HAP-1 (cell line): ENCODE data around the gene PRPSAP2.
A peak's percentile ranks its signal among the peaks of the same experiment; 100 is the strongest.
"Not testable (repeated sequence)": the region's sequence is repeated elsewhere in the genome, so short reads cannot be mapped to it uniquely, and the experiment has no call there.

ENCODE experiments used
- DNase-seq, 2 experiments: peaks; one replicate each; pipeline ENCODE4 v3.0.0-alpha.2; 2016 to 2020; ENCODE audit warnings: low spot score in 2 of 2
- H3K27me3 ChIP-seq: fragments of 250-450 bp; sonication (Bioruptor Pico); 2 replicates; pipeline ENCODE4 v1.5.1; 2020; ENCODE audit warnings: low read depth, mild to moderate bottlenecking, moderate library complexity
- H3K36me3 ChIP-seq: fragments of 250-450 bp; sonication (Bioruptor Pico); replicated peaks from 2 replicates; pipeline ENCODE4 v1.5.1; 2020; ENCODE audit warnings: mild to moderate bottlenecking
- H3K4me1 ChIP-seq: fragments of 250-450 bp; sonication (Bioruptor Pico); 2 replicates; pipeline ENCODE4 v1.5.1; 2020; ENCODE audit warnings: mild to moderate bottlenecking
- H3K4me3 ChIP-seq: fragments of 250-450 bp; sonication (Bioruptor Pico); 2 replicates; pipeline ENCODE4 v1.5.1; 2020; ENCODE audit warnings: mild to moderate bottlenecking, moderate library complexity
- H3K9me3 ChIP-seq: fragments of 250-450 bp; sonication (Bioruptor Pico); 2 replicates; pipeline ENCODE4 v1.5.1; 2020; ENCODE audit warnings: mild to moderate bottlenecking, moderate library complexity
- in situ Hi-C: fragments of 300-500 bp; cut with MboI; formaldehyde crosslinking; loops from 3 replicates; pipeline ENCODE4 v1.14.3; 2020; ENCODE audit warnings: low sequenced_read_pairs, inconsistent platforms, mixed read lengths

Gene PRPSAP2

DNA sequence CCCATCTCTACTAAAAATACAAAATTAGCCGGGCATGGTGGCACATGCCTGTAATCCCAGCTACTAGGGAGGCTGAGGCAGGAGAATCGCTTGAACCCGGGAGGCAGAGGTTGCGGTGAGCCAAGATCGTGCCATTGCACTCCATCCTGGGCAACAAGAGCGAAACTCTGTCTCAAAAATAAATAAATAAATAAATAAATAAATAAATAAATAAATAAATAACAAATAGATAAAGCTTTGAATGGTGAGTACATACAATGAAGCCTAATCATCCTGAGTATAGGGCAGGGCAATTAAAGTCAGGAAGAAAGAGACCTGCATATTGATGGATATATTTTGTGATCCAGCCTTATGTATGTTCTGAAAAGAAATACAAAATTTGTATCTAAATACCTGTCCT lies 98.1 kb downstream of the PRPSAP2 start:
- in situ Hi-C loops, H3K36me3 ChIP-seq, H3K4me3 ChIP-seq, DNase-seq, H3K27me3 ChIP-seq, H3K4me1 ChIP-seq, H3K9me3 ChIP-seq: not testable (repeated sequence)

DNA sequence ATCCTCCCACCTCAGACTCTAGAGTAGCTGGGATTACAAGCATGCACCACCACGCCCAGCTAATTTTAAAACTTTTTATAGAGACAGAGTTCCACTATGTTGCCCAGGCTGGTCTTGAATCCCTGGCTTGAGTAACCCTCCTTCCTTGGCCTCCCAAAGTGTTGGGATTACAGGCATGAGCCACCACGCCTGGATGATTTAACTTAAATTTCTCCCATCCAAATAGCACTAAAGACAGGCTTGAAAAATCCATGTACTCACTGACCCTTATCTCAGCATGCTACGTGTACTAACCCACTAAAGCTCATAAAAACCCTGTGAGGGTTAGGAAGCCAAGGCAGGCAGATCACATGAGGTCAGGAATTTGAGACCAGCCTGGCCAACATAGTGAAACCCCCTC lies 98.7 kb downstream of the PRPSAP2 start:
- in situ Hi-C loops: no loop called here
- DNase-seq: no peak
- Histone ChIP-seq H3K27me3 (no peaks in the 10 kb centered on the region), H3K4me1 (no peaks in the 10 kb centered on the region), H3K9me3 (no peaks in the 10 kb centered on the region), H3K4me3 (no peak overlapping the region), H3K36me3 (no peaks in the 10 kb centered on the region)

DNA sequence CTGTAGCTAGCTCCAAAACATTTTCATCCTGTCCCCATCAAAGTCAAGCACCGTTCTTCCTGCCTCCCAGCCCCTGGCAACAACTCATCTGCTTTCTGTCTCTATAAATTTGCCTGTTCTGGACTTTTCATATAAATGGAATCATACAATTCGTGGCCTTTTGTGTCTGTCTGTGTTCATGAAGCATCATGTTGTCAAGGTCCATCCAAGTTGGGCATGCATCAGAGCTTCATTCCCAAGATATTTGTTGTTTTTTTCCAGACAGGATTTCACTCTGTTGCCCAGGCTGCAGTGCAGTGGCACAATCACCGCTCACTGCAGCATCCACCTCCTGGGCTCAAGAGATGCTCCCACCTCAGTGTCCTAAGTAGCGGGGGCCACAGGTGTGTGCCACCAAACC lies 99.9 kb downstream of the PRPSAP2 start:
- no peaks in the 10 kb centered on the region for H3K27me3 ChIP-seq
- in situ Hi-C loops: no loop called here
- H3K4me1 ChIP-seq: no peaks in the 10 kb centered on the region
- no peaks in the 10 kb centered on the region for H3K9me3 ChIP-seq
- no peak for DNase-seq
- H3K4me3 ChIP-seq: no peak overlapping the region
- no peaks in the 10 kb centered on the region for H3K36me3 ChIP-seq

DNA sequence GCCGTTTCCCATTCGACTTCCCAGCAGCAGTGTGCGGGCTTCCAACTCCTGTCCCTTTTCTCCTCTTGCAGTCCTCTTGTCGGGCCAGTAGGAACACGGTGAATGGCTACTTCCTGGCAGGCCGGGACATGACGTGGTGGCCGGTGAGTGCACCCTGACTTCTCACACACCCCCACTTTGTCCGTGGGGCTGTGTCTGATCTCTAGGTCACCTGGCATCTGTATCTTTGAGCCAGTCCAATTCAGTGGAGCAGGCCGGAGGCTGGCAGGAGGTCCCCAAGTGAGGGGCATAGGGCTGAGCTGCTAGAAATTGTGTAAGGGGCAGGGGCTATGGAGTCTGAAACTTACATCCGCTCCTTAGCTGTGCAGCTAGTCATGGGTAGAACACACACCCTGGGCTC lies 100.7 kb downstream of the PRPSAP2 start:
- in situ Hi-C loops: no loop called here
- Histone ChIP-seq H3K9me3 (no peaks in the 10 kb centered on the region), H3K4me3 (no peak overlapping the region), H3K36me3 (no peaks in the 10 kb centered on the region), H3K4me1 (no peaks in the 10 kb centered on the region), H3K27me3 (no peaks in the 10 kb centered on the region)
- DNase-seq: no peak

DNA sequence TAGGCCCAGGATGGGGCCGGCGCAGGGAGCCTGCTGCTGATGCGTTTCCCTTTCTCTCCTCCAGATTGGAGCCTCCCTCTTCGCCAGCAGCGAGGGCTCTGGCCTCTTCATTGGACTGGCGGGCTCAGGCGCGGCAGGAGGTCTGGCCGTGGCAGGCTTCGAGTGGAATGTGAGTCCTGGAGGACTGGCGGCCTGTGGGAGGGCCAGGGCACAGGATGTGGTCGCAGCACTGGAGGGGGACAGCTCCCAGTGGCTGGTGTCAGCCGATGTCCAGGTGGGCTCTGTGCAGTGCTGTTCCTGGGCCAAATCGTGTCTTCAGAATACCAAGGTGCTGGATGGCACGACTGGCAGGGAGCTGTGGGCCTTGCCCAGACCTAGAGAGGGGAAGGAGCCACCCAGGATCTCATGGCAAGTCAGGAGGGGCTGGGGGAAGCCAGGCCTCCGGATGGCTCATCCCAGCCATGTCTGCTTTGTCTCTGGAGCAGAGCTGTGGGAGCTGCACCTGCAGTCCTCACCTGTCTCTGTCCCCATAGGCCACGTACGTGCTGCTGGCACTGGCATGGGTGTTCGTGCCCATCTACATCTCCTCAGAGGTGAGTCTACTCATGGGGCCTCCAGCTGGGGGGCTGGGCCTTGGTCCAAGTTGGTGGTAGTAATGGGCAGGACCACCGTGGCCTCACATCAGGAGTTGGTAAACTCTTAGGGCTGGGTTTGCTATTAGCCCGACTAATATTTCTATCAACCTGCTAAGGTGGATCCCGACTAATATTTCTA lies 101.3 kb downstream of the PRPSAP2 start:
- Histone ChIP-seq H3K4me1 (no peaks in the 10 kb centered on the region), H3K27me3 (no peaks in the 10 kb centered on the region), H3K36me3 (no peaks in the 10 kb centered on the region), H3K9me3 (no peaks in the 10 kb centered on the region), H3K4me3 (no peak overlapping the region)
- in situ Hi-C loops: no loop called here
- no peak for DNase-seq

DNA sequence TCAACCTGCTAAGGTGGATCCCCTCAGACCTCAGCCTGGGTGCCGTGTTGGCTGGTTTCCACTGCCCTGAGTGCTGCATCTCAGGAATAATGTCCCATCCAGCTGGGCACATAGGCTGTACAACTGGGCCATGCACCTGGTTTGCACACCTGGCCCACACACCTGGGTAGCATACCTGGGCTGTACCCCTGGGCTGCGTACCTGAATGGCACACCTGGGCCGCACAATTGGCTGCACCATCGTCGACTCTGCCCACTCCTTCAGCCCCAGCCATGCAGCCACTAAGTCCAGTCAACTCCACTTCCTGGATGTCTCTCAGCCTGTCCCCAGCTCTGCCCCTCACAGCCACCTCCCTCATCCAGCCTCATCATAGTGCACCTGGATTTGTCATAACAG lies 101.9 kb downstream of the PRPSAP2 start:
- no peaks in the 10 kb centered on the region for H3K4me1 ChIP-seq
- H3K4me3 ChIP-seq: no peak overlapping the region
- no peaks in the 10 kb centered on the region for H3K36me3 ChIP-seq
- no peaks in the 10 kb centered on the region for H3K27me3 ChIP-seq
- no peak for DNase-seq
- in situ Hi-C loops: no loop called here
- no peaks in the 10 kb centered on the region for H3K9me3 ChIP-seq

DNA sequence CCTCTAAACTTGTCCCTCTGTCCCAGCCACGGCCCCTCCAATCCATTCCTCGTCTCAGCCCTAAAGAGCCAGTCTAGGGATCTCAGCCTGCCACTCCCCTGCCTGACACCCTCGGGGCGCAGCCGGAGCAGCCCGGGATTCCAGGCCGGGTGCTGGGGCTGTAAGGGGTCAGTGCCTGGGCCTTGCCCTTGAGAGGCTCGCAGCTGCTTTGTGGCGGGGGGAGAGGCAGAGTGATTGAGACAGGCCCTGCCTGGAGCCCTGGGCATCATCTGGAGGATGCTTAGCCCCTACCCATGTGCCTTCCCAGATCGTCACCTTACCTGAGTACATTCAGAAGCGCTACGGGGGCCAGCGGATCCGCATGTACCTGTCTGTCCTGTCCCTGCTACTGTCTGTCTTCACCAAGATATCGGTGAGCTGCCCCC lies 102.3 kb downstream of the PRPSAP2 start:
- in situ Hi-C loops: no loop called here
- no peaks in the 10 kb centered on the region for H3K4me1 ChIP-seq
- H3K4me3 ChIP-seq: no peak overlapping the region
- no peaks in the 10 kb centered on the region for H3K27me3 ChIP-seq
- no peaks in the 10 kb centered on the region for H3K36me3 ChIP-seq
- no peak for DNase-seq
- no peaks in the 10 kb centered on the region for H3K9me3 ChIP-seq

DNA sequence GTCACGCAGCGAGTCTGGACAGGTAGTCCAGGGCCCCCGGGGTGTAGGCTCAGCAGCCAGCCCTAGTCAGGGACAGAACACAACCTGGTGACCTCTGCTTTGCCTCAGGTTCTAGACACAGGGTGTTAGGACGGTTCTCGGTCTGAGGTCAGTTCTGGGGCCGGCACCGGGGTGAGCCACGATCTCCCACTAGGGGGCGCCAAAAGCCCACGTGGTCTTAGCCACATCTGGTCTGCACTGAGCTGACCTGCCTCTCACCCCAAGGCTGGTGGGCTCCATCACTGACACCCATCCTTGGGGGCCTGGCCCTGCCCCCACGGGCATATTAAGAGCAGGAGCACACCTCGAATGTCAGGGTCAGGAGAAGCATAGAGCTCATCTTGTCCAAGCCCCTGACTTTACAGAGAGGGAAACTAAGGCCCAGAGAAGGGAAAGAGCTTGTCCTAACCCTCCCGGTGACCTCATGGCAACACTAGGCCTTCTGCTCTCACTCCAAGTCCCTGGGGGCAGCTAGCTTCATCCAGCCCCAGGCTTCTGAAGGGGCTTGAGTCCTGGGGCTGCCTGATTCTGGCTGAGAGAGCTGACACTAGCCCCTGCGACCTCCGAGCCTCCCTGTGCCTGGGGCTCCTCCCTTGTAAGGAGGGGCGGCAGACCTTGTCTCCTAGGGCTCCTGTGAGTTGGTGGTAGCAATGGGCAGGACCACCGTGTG lies 103.0 kb downstream of the PRPSAP2 start:
- DNase-seq: peak; percentile 41 to 92

DNA sequence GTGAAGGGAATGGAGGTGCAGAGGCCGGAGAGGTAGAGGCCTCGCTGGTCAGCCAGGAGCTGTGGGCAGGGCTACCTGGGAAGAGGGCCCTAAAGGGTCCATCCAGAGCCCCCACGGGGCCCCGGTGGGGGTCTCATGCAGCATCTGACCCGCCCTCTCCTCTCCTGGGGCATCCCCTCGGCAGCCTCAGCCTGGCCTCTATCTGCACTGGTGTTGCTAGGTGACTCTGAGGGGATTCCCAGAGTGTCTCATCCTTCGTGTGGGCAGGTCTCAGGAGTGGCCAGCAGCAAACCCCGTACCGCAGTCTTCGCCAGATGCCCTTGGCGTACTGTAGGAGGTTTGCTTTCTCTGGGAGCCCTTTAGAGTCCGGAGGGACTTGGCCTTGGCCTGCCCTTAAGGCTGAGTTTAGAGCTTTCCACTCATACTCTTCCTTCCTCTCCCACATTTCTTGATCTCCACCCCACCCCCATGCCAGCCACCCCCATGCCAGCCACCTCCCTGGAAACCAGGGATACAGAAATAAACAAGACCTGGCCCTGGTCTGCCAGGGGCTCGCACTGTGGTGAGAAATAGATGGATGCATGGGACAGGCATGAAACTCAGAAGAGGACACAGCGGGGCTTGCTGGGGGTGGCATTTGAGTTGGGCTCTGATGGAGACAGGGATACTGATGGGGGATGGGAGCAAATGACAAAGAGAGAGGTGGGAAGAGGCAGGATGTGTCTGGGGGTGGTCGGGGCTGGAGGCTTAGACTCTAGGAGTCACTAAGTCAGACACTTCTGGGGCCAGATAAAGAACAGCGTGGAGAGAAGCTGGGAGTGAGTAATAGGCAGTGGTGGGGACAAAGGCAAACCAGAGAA lies 103.9 kb downstream of the PRPSAP2 start:
- no peaks in the 10 kb centered on the region for H3K36me3 ChIP-seq
- no peaks in the 10 kb centered on the region for H3K4me1 ChIP-seq
- no peaks in the 10 kb centered on the region for H3K27me3 ChIP-seq
- in situ Hi-C loops: no loop called here
- DNase-seq: no peak
- no peaks in the 10 kb centered on the region for H3K9me3 ChIP-seq
- no peak overlapping the region for H3K4me3 ChIP-seq

More for the DNA sequence above, 103.0 kb downstream of the PRPSAP2 start:
- Histone ChIP-seq H3K9me3 (no peaks in the 10 kb centered on the region), H3K4me1 (no peaks in the 10 kb centered on the region), H3K36me3 (no peaks in the 10 kb centered on the region), H3K27me3 (no peaks in the 10 kb centered on the region), H3K4me3 (no peak overlapping the region)
- in situ Hi-C loops: no loop called here

DNA sequence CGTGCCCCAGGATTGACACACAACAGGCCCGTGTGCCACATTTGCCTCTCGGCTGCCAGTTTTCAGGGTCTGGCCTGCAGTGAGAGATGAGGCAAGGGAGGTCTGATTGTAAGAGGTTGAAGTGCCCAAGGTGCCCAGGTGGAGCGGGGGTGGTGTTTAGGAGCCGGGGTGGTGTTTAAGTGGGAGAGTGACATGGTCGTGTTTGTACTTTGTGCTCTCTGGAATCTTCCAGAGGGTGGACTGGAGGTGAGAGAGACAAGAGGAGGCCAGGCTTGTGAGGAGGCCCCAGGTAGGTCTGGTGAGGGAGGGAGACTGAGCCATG lies 104.5 kb downstream of the PRPSAP2 start:
- H3K27me3 ChIP-seq: no peaks in the 10 kb centered on the region
- DNase-seq: no peak
- H3K9me3 ChIP-seq: no peaks in the 10 kb centered on the region
- no peak overlapping the region for H3K4me3 ChIP-seq
- in situ Hi-C loops: no loop called here
- H3K36me3 ChIP-seq: no peaks in the 10 kb centered on the region
- no peaks in the 10 kb centered on the region for H3K4me1 ChIP-seq

DNA sequence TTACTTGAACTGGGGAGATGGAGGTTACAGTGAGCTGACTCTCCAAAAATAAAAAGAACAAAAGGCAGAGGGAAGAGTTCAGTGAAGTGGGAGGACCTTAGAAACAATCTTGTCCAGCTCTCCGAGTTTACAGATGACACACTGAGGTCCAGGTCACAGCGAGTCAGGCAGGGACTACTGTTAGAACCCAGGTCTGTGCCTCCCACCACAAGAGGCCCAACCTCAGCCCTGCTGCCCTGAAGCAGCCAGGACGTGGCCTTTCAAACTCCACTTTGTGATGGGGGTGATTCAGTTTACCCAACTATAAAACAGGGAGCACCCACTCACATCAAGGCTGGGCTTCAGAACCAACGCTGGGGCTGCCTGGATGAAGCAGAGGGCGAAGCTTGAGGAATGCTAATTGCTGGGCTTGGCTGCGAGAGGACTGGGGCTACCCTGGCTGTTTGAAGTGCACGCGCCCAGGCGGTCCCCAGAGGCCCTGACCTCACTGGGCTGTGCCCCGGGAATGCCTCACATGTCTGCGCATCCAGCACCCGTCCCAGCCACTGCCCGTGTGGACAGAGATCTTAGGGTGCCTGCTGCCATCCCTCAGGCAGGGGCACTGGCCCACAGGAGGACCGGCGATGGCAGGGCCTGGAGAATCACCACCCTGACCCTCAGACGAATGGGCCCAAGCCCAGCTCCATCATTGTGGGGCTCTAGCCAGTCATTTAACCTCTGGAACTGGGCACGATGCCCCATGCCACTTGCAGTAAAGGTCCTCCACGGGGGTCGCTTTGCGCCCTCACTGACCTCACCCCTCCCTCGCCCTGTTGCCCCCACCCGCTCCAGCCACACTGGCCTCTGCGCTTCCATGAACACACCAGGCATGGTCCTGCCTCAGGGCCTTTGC lies 105.4 kb downstream of the PRPSAP2 start:
- DNase-seq: no peak
- in situ Hi-C loops: no loop called here
- H3K4me1 ChIP-seq: no peaks in the 10 kb centered on the region
- no peaks in the 10 kb centered on the region for H3K36me3 ChIP-seq
- H3K27me3 ChIP-seq: no peaks in the 10 kb centered on the region
- no peak overlapping the region for H3K4me3 ChIP-seq
- H3K9me3 ChIP-seq: no peaks in the 10 kb centered on the region

DNA sequence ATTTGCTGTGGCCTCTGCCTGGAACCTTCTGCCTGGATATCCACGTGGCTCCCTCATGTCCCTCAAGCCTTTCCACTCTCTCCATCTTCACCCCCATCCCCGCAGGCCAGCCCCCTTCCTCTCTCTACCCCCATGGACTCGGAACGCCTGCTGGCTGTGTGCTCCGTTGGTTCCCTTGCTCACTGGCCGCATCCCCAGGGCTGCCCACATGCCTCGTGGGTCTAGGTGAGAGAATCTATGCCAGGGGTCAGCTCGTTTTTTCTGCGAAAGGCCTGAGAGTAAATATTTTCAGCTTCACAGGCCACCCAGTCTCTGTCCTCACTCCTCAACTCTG lies 106.1 kb downstream of the PRPSAP2 start:
- no peaks in the 10 kb centered on the region for H3K9me3 ChIP-seq
- no peaks in the 10 kb centered on the region for H3K36me3 ChIP-seq
- no peak for DNase-seq
- no peak overlapping the region for H3K4me3 ChIP-seq
- no peaks in the 10 kb centered on the region for H3K4me1 ChIP-seq
- in situ Hi-C loops: no loop called here
- H3K27me3 ChIP-seq: no peaks in the 10 kb centered on the region

DNA sequence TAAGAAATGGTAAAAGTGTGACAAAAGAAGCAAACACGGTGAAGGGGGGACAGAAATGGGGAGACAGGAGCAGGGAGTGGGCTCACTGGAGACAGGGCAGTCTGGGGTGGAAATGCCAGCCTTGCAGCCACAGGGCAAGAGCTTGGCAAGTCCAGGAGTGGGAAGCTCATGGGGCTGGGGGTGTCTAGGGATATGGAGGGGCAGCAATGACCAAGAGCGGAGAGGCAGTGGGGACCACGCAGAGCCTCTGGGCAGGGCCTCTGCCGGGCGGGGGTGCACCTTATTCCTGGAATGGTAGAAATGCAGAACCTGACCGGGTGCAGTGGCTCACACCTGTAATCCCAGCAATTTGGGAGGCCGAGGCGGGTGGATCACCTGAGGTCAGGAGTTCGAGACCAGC lies 106.6 kb downstream of the PRPSAP2 start:
- in situ Hi-C loops: no loop called here
- H3K4me1 ChIP-seq: no peaks in the 10 kb centered on the region
- DNase-seq: no peak
- H3K27me3 ChIP-seq: no peaks in the 10 kb centered on the region
- no peaks in the 10 kb centered on the region for H3K36me3 ChIP-seq
- no peak overlapping the region for H3K4me3 ChIP-seq
- no peaks in the 10 kb centered on the region for H3K9me3 ChIP-seq
